Heart right ventricle (tissue), 16 donors: ENCODE measurements around the gene TPD52L2. TPM values are rescaled to one million over a fixed set of nuclear protein-coding genes. Genes with fewer than 3 reads are reported as not detected.

ENCODE experiments used
- ATAC-seq, 8 donors: fragments of 200-7000 bp; cut with Tn5 transposase; one replicate each; pipeline ENCODE4 v1.9.1; 2020; ENCODE audit warnings: mild to moderate bottlenecking in 8 of 8, moderate library complexity in 8 of 8, moderate number of reproducible peaks in 1 of 8
- DNase-seq, 2 donors: peaks; one replicate each; pipeline ENCODE4 v3.0.0-alpha.2; 2020
- H3K27ac ChIP-seq, 10 donors: fragments of 200-600 bp; sonication (generic) in 2 of 10; one replicate each; pipeline versions ENCODE4 v1.5.0 to v1.8.0; 2020 to 2022; ENCODE audit warnings: mild to moderate bottlenecking in 3 of 10
- H3K27me3 ChIP-seq, 7 donors: fragments of 200-600 bp; one replicate each; pipeline ENCODE4 v1.8.0; 2021 to 2022; ENCODE audit warnings: mild to moderate bottlenecking in 2 of 7
- H3K36me3 ChIP-seq, 9 donors: fragments of 200-600 bp; sonication (generic) in 1 of 9; one replicate each; pipeline versions ENCODE4 v1.5.0 to v1.8.0; 2020 to 2022; ENCODE audit warnings: mild to moderate bottlenecking in 2 of 9
- H3K4me1 ChIP-seq, 9 donors: fragments of 200-600 bp; sonication (generic) in 1 of 9; one replicate each; pipeline versions ENCODE4 v1.5.0 to v1.8.0; 2020 to 2022; ENCODE audit warnings: mild to moderate bottlenecking in 4 of 9
- H3K4me3 ChIP-seq, 10 donors: fragments of 200-600 bp; sonication (generic) in 2 of 10; one replicate each; pipeline versions ENCODE4 v1.5.0 to v1.8.0; 2020 to 2022; ENCODE audit warnings: mild to moderate bottlenecking in 7 of 10, moderate library complexity in 2 of 10
- H3K9me3 ChIP-seq, 11 donors: fragments of 200-600 bp in 10 of 11; sonication (generic) in 2 of 11; one replicate each; pipeline versions ENCODE4 v1.5.0 to v1.8.0; 2013 to 2022; ENCODE audit warnings: mild to moderate bottlenecking in 2 of 11, control low read depth in 1 of 11, moderate library complexity in 1 of 11
- CTCF ChIP-seq, 9 donors: fragments of 200-600 bp; sonication (generic) in 2 of 9; IDR thresholded peaks; one replicate each; pipeline versions ENCODE4 v1.5.0 to v1.8.0; 2021 to 2022; ENCODE audit warnings: antibody characterized with exemption in 9 of 9, mild to moderate bottlenecking in 5 of 9, moderate library complexity in 1 of 9
- WGBS, 2 donors: extraction: QIAGEN DNeasy Blood & Tissue Kit; methylation state at CpG; one replicate each; pipeline ENCODE4 v1.1.7; 2013; ENCODE audit warnings: inconsistent platforms in 1 of 2; 5-methylcytosine and 5-hydroxymethylcytosine counted together
- intact Hi-C, 10 donors: fragments of 100-400 bp; cut with DNase I; formaldehyde crosslinking; loops; one replicate each; pipeline versions ENCODE4 v1.11.1 to v1.14.2; 2022
- polyA plus RNA-seq, 2 donors: library from polyadenylated mRNA; stranded (reverse); fragments of 200-250 nt; gene quantifications; one replicate each; pipeline ENCODE4 v1.2.3, GENCODE V29; 2013
- total RNA-seq, 10 donors: library from RNA; stranded (reverse); fragmentation: NEBNext Ultra II Directional in 3 of 10; extraction: Animal tissue kit (Norgen Biotek cat#: 25700) in 3 of 10; gene quantifications; one replicate each; pipeline versions ENCODE4 v1.2.1 to v1.2.4, GENCODE V29; 2021 to 2023
- donor health status: Arrhythmogenic right ventricular cardiomyopathy.
- donor health status: ischemic (EF 13 %, LVEDD 7.1; RV severe dilation, severe dysfunction).
- donor health status: healthy with polysubstance abuse.
- donor health status: DM: no; HTN: yes; CAD: no.
- donor health status: DM: no; HTN: no; CAD: no.
- donor health status: ischemic (EF 25% LVEDD 6.9; RV normal size, moderate dysfunction).
- donor health status: ischemic (EF 25% LVEDD 5.7; RV mildly dilated, moderate dysfunction).
- donor health status: healthy.
- donor health status: DM: yes; HTN: yes; CAD: no.
- donor health status: Ischemic cardiomyopathy.
- donor health status: ischemic (EF 35%, LVEDD 5.7; RV mildly dilated, moderate dysfunction).
- donor health status: nonischemic (EF 11% LVEDD 7.7; RV severe dilation, severe dysfunction).
- donor health status: DM: yes; HTN: yes; CAD: no.
- donor health status: PGD.
- donor health status: ischemic (EF 29% LVEDD 5.4; RV normal size, mild dysfunction).
- donor health status: nonischemic (EF 23%, LVEDD 6.1; RV moderate dilation, normal function).

The TPD52L2 gene
- total and polyA plus RNA-seq, 12 donors = 50.6 to 119 (median 72.8) TPM

GRCh38 chr20:63898882-63899558, 34.0 kb downstream of the TPD52L2 start:
- no peak for ATAC-seq
- peaks cover 10 to 86% (median 49%) of the 10 kb centered on the region in 9 donors for H3K4me1 ChIP-seq
- intact Hi-C loops = loop anchor here in 1 of 10 donors (5.0 kb wide), 1 partner anchor 58 kb away; the partner anchor contains the start of gene UCKL1
- H3K27ac ChIP-seq = peak overlapping the region in 7 of 10 donors; percentile 1 to 93 (median 23)
- no peak for TF ChIP-seq CTCF (IDR thresholded peaks at IDR 0.05)
- no peaks in the 10 kb centered on the region for H3K9me3 ChIP-seq
- no peak for DNase-seq
- H3K36me3 ChIP-seq = peaks cover 0 to 24% (median 0%) of the 10 kb centered on the region in 9 donors
- 61 to 62% methylated on average over 10 of the region's 10 CpGs for WGBS, 2 donors
- H3K27me3 ChIP-seq = no peaks in the 10 kb centered on the region
- no peak overlapping the region for H3K4me3 ChIP-seq

- Histone ChIP-seq H3K36me3 (peaks cover 0 to 28% (median 0%) of the 10 kb centered on the region in 9 donors), H3K4me3 (peak overlapping the region in 1 of 10 donors; percentile 4), H3K27me3 (no peaks in the 10 kb centered on the region), H3K9me3 (no peaks in the 10 kb centered on the region), H3K4me1 (peaks cover 7 to 84% (median 41%) of the 10 kb centered on the region in 9 donors), H3K27ac (peak overlapping the region in 1 of 10 donors; percentile 59)
- TF ChIP-seq CTCF (IDR thresholded peaks at IDR 0.05) = no peak
- WGBS, 2 donors = 77 to 85% methylated on average over 3 of the region's 3 CpGs
- DNase-seq (no peak), ATAC-seq (no peak)
- intact Hi-C loops = loop anchor here in 2 of 10 donors (10.0 kb wide), 1 partner anchor 74 kb away; the partner anchor contains the start of gene SAMD10 (in 2 of the 2)
These were observed 35.3 kb downstream of the TPD52L2 start for GRCh38 chr20:63900413-63900812.

- 88 to 90% methylated on average over 11 of the region's 11 CpGs for WGBS, 2 donors
- ATAC-seq = no peak
- no peaks in the 10 kb centered on the region for H3K9me3 ChIP-seq
- no peak for TF ChIP-seq CTCF (IDR thresholded peaks at IDR 0.05)
- intact Hi-C loops = loop anchor here in 2 of 10 donors (10.0 kb wide), 1 partner anchor 71 kb away; the partner anchor contains the start of gene SAMD10 (in 2 of the 2)
- DNase-seq = no peak
- no peak overlapping the region for H3K4me3 ChIP-seq
- H3K36me3 ChIP-seq = peaks cover 0 to 25% (median 0%) of the 10 kb centered on the region in 9 donors
- H3K27me3 ChIP-seq = no peaks in the 10 kb centered on the region
- peaks cover 0 to 78% (median 37%) of the 10 kb centered on the region in 9 donors for H3K4me1 ChIP-seq
- peak overlapping the region in 1 of 10 donors; percentile 60 for H3K27ac ChIP-seq
These were observed 38.9 kb downstream of the TPD52L2 start for GRCh38 chr20:63903796-63904561.

GRCh38 chr20:63908008-63908682, 43.1 kb downstream of the TPD52L2 start:
- H3K27ac ChIP-seq = no peak overlapping the region
- no peak for TF ChIP-seq CTCF (IDR thresholded peaks at IDR 0.05)
- H3K36me3 ChIP-seq = peaks cover 0 to 12% (median 0%) of the 10 kb centered on the region in 9 donors
- no peaks in the 10 kb centered on the region for H3K27me3 ChIP-seq
- H3K9me3 ChIP-seq = no peaks in the 10 kb centered on the region
- intact Hi-C loops = loop anchor here in 6 of 10 donors (2.0 to 10.0 kb wide), 3 partner anchors 64 to 67 kb away; partner anchors contain the start of gene SAMD10 (in 2 of the 6)
- ATAC-seq = no peak
- H3K4me1 ChIP-seq = peaks cover 0 to 80% (median 49%) of the 10 kb centered on the region in 9 donors
- WGBS, 2 donors = 72 to 76% methylated on average over 16 of the region's 16 CpGs
- no peak for DNase-seq
- H3K4me3 ChIP-seq = no peak overlapping the region
